GM12878 (cell line): ENCODE data around the gene APOBEC3H. TPM values are rescaled to one million over a fixed set of nuclear protein-coding genes. Genes with fewer than 3 reads are reported as not detected.

ENCODE experiments used
- ATF7 ChIP-seq: fragments of 450-650 bp; IDR thresholded peaks from 2 replicates; pipeline ENCODE4 v1.6.1; 2016; ENCODE audit warnings: low read depth, mild to moderate bottlenecking
- BMI1 ChIP-seq: fragments of 450-650 bp; IDR thresholded peaks from 2 replicates; pipeline ENCODE4 v1.6.1; 2016; ENCODE audit warnings: mild to moderate bottlenecking, moderate library complexity, borderline replicate concordance
- CUX1 ChIP-seq: IDR thresholded peaks from 2 replicates; pipeline ENCODE4 v1.6.1; 2012; ENCODE audit warnings: improper control_type of control experiment, low read depth, low read length; ENCODE audit not compliant: insufficient replicate concordance
- EED ChIP-seq: sonication (generic); IDR thresholded peaks from 2 replicates; pipeline ENCODE4 v1.6.1; 2016; ENCODE audit warnings: antibody characterized with exemption, low read depth
- EGR1 ChIP-seq, 2 experiments: IDR thresholded peaks; 1 replicate in 1 of 2; 2 replicates in 1 of 2; pipeline ENCODE4 v1.6.1; 2011 to 2012; ENCODE audit warnings: low read depth in 2 of 2, low read length in 2 of 2, borderline replicate concordance in 1 of 2, mild to moderate bottlenecking in 1 of 2, moderate library complexity in 1 of 2
- IKZF2 ChIP-seq, 2 experiments: fragments of 450-650 bp; IDR thresholded peaks; 2 replicates each; pipeline ENCODE4 v1.6.1; 2017; ENCODE audit warnings: mild to moderate bottlenecking in 2 of 2, moderate library complexity in 2 of 2
- JUND ChIP-seq: IDR thresholded peaks from 2 replicates; pipeline ENCODE4 v1.6.1; 2012; ENCODE audit warnings: low read depth, mild to moderate bottlenecking, low read length, improper control_type of control experiment, moderate library complexity
- NRF1 ChIP-seq: conservative IDR thresholded peaks from 2 replicates; pipeline ENCODE4 v1.6.1; 2011; ENCODE audit warnings: mild to moderate bottlenecking, low read depth, low read length, improper control_type of control experiment
- SPI1 ChIP-seq: IDR thresholded peaks from 2 replicates; pipeline ENCODE4 v1.6.1; 2011; ENCODE audit warnings: low read depth, mild to moderate bottlenecking, low read length, moderate library complexity, borderline replicate concordance; ENCODE audit not compliant: insufficient read depth
- SREBF1 ChIP-seq: IDR thresholded peaks from 2 replicates; pipeline ENCODE4 v1.6.1; 2012; ENCODE audit warnings: mild to moderate bottlenecking, low read length
- TAF1 ChIP-seq: IDR thresholded peaks from 2 replicates; pipeline ENCODE4 v1.6.1; 2011; ENCODE audit warnings: mild to moderate bottlenecking, low read depth, low read length, borderline replicate concordance
- YBX1 ChIP-seq: fragments of 450-650 bp; IDR thresholded peaks from 2 replicates; pipeline ENCODE4 v1.6.1; 2016; ENCODE audit warnings: antibody characterized with exemption
- YY1 ChIP-seq: IDR thresholded peaks from 2 replicates; pipeline ENCODE4 v1.6.1; 2011; ENCODE audit warnings: low read depth, mild to moderate bottlenecking, low read length
- ZBTB4 ChIP-seq: fragments of 450-650 bp; formaldehyde crosslinking; IDR thresholded peaks from 2 replicates; pipeline ENCODE4 v1.4.0; 2022; ENCODE audit warnings: mild to moderate bottlenecking, moderate library complexity
- ZNF274 ChIP-seq: IDR thresholded peaks from one replicate; pipeline ENCODE4 v1.8.0; 2011; ENCODE audit not compliant: insufficient read length, insufficient read depth
- ZNF622 ChIP-seq: fragments of 450-650 bp; IDR thresholded peaks from 2 replicates; pipeline ENCODE4 v1.6.1; 2017; ENCODE audit warnings: mild to moderate bottlenecking, inconsistent platforms
- polyA plus RNA-seq, 11 experiments: library from polyadenylated mRNA; depleted of rRNA in 4 of 11; unstranded in 6 of 11; stranded (reverse) in 5 of 11; fragments of >200 nt; fragmentation: Nextera tagmentation in 4 of 11; fragmentation: Illumina TruSeq in 1 of 11; extraction: Ambion mirVana in 4 of 11; extraction: Trizol in 1 of 11; gene quantifications; 1 replicate in 1 of 11; 2 replicates in 10 of 11; pipeline versions ENCODE4 v1.2.1 to v1.2.3, GENCODE V29; 2011 to 2016; ENCODE audit warnings: inconsistent platforms in 2 of 11, missing spikeins in 2 of 11, low read depth in 1 of 11
- total RNA-seq, 4 experiments: library from RNA; depleted of rRNA in 3 of 4; stranded (reverse); fragments of >200 nt in 3 of 4; fragmentation: Illumina TruSeq in 1 of 4; extraction: Trizol in 1 of 4; gene quantifications; 2 replicates each; pipeline versions ENCODE4 v1.2.1 to v1.2.3, GENCODE V29; 2013 to 2021
- TF ChIP-seq, protein P1 (sequence below): IDR thresholded peaks from 2 replicates; pipeline ENCODE4 v1.6.1; 2012; ENCODE audit warnings: low read depth, low read length, improper control_type of control experiment

Gene APOBEC3H
- total and polyA plus RNA-seq, 10 of the 15 experiments (the other 5 are each of a cell fraction or from before 2014, with no cell fraction given): 7.5 to 23.0 (median 14.8) TPM

GRCh38 chr22:39092111-39092862 is 4.8 kb upstream of the APOBEC3H start (continued):
- no peak for TF ChIP-seq IKZF2 (IDR thresholded peaks at IDR 0.05)
- 0 out of 2 replicates have a peak, but pooled peaks have one; percentile 12 for TF ChIP-seq YY1
- TF ChIP-seq YBX1: no peak
- no peak for TF ChIP-seq NRF1
- 0 out of 2 replicates have a peak, but pooled peaks have one; percentile 14 for TF ChIP-seq ATF7
- TF ChIP-seq SREBF1: no peak
- TF ChIP-seq EGR1 (IDR thresholded peaks at IDR 0.05; ENCODE audit: borderline replicate concordance in 1 of 2, low read depth in 2 of 2, low read length in 2 of 2): no peak
- TF ChIP-seq JUND: no peak
- TF ChIP-seq, protein P1, sequence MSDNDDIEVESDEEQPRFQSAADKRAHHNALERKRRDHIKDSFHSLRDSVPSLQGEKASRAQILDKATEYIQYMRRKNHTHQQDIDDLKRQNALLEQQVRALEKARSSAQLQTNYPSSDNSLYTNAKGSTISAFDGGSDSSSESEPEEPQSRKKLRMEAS: no peak
- no peak for TF ChIP-seq TAF1
- TF ChIP-seq EED: peak; percentile 54
- TF ChIP-seq BMI1: no peak
- TF ChIP-seq ZNF274: no peak
- no peak for TF ChIP-seq ZBTB4 (CRISPR knock-in tag)
- TF ChIP-seq CUX1: no peak
- TF ChIP-seq SPI1: peak; percentile 70; the same call in 1 of the 2 replicates
- no peak for TF ChIP-seq ZNF622
